Omental fat pad (tissue), 4 donors: ENCODE measurements around the gene HSD11B2. TPM values are rescaled to one million over a fixed set of nuclear protein-coding genes. Genes with fewer than 3 reads are reported as not detected.

Experiments used
- ATAC-seq: fragments of 150-250 bp; one replicate; pipeline ENCODE4 v1.9.1; 2016; ENCODE audit warnings: mild to moderate bottlenecking, moderate library complexity; ENCODE audit not compliant: low FRiP score
- DNase-seq: peaks from one replicate; pipeline ENCODE4 v3.0.0-alpha.2; 2019; ENCODE audit warnings: low spot score
- total RNA-seq, 4 donors: library from RNA; depleted of rRNA; stranded (reverse); fragments of >200 nt; gene quantifications; one replicate each; pipeline ENCODE4 v1.1.0, GENCODE V29; 2016
- TF ChIP-seq, protein P1 (sequence below), 3 donors: fragments of 450-650 bp; IDR thresholded peaks; one replicate each; pipeline ENCODE4 v1.5.1; 2016 to 2017; ENCODE audit warnings: antibody characterized with exemption in 3 of 3, mild to moderate bottlenecking in 3 of 3, moderate library complexity in 2 of 3

The HSD11B2 gene
- total RNA-seq, 4 donors from 2014 or later = 1.7 to 2.7 (median 2.0) TPM; not detected in 1

DNA sequence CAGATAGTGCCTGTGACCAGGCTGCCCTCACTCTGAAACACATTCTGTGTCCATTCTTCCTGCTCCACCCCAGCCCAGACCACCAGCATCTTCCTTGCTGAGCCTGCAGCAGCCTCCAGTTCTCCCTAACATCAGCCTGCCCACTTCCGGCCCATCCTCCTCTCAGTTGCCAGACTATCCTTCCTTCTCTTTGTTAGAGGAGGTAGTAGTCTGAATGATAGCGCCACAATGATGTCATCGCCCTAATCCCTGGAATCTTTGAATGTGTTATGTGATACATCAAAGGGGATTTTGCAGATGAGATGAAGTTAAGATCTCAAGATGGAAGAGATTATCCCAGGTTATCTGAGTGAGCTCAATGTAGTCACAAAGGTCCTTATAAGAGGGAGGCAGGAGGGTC is 11.4 kb upstream of the HSD11B2 start:
- TF ChIP-seq, protein P1, sequence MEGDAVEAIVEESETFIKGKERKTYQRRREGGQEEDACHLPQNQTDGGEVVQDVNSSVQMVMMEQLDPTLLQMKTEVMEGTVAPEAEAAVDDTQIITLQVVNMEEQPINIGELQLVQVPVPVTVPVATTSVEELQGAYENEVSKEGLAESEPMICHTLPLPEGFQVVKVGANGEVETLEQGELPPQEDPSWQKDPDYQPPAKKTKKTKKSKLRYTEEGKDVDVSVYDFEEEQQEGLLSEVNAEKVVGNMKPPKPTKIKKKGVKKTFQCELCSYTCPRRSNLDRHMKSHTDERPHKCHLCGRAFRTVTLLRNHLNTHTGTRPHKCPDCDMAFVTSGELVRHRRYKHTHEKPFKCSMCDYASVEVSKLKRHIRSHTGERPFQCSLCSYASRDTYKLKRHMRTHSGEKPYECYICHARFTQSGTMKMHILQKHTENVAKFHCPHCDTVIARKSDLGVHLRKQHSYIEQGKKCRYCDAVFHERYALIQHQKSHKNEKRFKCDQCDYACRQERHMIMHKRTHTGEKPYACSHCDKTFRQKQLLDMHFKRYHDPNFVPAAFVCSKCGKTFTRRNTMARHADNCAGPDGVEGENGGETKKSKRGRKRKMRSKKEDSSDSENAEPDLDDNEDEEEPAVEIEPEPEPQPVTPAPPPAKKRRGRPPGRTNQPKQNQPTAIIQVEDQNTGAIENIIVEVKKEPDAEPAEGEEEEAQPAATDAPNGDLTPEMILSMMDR (IDR thresholded peaks at IDR 0.05) = no peak
- ATAC-seq (no peak), DNase-seq (no peak)

DNA sequence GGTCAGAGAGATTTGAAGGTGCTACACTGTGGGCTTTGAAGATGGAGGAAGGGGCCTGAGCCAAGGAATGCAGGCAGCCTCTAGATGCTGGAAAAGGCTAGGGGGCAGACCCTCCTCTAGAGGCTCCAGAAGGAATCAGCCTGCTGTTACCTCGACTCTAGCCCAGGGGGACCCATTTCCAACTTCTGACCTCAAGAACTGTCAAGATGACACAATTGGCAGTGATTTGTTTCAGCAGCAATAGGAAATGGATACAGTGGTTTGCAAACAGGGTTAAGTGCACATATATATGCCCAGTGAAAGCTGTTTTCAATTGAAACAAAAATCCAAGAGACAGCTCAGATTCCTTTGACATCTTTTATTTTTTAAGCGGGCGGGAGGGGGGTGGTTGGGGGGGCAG is 11.0 kb upstream of the HSD11B2 start:
- TF ChIP-seq, protein P1 (IDR thresholded peaks at IDR 0.05) = no peak
- no peak for ATAC-seq
- no peak for DNase-seq

DNA sequence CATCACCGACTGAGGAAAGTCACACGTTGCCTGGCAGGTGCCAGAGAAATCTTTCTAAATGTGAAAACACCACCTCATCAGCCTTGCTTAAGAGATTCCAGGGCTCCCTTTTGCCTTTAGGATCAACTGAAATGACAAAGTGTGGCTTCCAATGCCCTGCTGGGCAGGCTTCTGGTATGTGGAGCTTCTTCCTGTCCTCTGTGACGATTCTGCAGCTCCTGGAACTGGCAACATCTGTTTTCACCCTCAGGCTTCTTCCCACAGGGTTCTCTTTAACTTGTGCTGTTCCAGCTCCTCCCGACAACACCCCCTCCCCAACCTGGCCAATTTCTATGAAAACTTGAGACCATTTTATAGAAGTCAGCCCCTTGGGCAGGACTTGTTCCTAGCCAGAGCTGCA is 9.9 kb upstream of the HSD11B2 start:
- DNase-seq (no peak), ATAC-seq (no peak)
- TF ChIP-seq, protein P1 (IDR thresholded peaks at IDR 0.05) = no peak

DNA sequence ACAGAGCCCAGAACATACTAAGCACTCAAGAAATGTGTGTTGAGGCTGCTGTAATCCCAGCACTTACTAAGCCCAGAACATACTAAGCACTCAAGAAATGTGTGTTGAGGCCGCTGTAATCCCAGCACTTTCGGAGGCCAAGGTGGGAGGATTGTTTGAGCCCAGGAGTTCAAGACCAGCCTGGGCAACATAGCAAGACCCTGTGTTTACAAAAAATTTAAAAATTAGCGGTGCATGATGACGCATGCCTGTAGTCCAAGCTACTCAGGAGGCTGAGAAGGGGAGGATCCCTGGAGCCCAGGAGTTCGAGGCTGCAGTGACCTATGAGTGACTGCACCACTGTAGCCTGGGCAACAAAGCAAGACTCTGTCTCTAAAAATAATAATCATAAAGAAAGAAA is 7.9 kb upstream of the HSD11B2 start:
- DNase-seq (no peak), ATAC-seq (no peak)
- TF ChIP-seq, protein P1 (IDR thresholded peaks at IDR 0.05) = no peak

DNA sequence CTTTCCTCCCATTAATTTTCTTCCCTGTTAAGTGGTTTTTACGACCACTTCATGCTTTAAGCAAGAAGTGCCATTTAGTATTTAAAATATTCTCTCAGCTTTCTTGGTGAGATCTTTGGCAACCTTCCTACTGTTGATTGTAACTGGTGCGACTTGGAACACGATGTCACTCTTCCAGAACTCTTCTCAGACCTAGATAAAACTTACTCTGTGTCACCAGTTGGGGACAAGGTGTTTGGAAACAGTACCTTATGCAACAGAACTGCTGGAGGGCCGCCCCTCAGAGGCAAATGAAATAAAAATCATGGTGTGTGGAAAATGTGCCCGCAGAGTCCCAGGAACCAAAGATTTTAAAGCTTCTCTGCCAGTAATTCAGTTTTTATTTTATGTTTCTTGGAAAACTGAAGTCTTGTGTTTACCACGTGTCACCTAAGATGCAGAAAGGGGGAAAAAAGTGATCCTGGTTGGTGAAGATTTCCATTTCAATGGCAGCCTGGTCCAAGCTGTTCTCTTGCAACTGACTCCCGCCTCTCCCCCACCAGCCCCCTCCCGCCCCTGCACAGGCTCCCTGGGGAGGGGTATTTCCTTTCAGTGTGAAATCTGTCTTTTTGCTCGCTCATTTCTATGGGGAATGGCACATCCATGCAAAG is 7.2 kb upstream of the HSD11B2 start:
- DNase-seq = no peak
- no peak for ATAC-seq
- TF ChIP-seq, protein P1 (IDR thresholded peaks at IDR 0.05) = no peak

DNA sequence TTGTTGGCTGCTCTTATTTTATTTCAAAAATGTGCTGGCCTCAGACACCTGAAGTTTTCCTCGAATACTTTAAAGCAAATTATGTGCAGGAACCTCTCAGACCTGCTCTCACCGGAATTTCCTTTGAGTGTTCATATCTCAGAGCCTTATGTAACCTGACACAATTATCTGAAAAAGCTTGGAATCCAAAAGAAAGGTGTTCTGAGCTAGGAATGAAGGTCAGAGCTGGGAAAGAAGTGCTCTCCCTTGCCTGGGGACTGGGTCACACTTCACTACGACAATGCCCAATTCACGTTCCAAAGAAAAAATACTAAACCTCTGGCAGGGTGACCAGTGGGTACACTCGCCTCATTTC is 6.7 kb upstream of the HSD11B2 start:
- no peak for ATAC-seq
- TF ChIP-seq, protein P1 (IDR thresholded peaks at IDR 0.05) = no peak
- no peak for DNase-seq

DNA sequence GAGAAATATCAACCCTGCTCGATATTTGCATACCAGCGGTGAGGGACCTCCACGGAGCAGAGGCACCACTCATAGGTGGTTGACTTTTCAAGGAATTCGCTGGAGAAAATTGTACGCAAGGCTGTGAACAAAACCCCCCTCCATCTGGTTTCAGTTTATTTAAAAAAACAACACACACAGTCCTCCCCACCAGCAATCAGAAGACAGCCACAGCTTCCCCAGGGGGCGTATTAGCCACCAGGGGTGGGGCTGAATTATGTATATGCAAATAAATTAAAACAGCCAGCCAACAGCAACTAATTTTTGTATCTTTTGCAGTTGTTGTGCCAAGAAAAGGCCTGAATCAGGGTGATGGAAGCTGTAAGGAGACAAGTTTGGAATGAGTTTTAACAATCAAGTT is 5.9 kb upstream of the HSD11B2 start:
- ATAC-seq = no peak
- TF ChIP-seq, protein P1 (IDR thresholded peaks at IDR 0.05) = no peak
- DNase-seq = no peak
